Keratinocyte (primary cell): ENCODE results near the gene HIRA. TPM values are rescaled to one million over a fixed set of nuclear protein-coding genes. Genes with fewer than 3 reads are reported as not detected.

Experiments used
- DNase-seq: peaks from one replicate; pipeline ENCODE4 v3.0.0-alpha.2; 2011; ENCODE audit warnings: low read depth, missing footprints, low spot score
- FAIRE-seq: peaks from 2 replicates; lab custom pipeline; 2011; peaks lifted over from hg19 to GRCh38; lab: Jason Lieb, UNC
- H2AFZ ChIP-seq: 2 replicates; pipeline ENCODE4 v1.6.0; 2012; ENCODE audit warnings: low read length, control low read depth, inconsistent platforms; ENCODE audit not compliant: control insufficient read depth
- H3K27ac ChIP-seq: 2 replicates; pipeline ENCODE4 v1.5.1; 2011; ENCODE audit warnings: low read length; ENCODE audit not compliant: control insufficient read depth, insufficient read depth
- H3K27me3 ChIP-seq: 3 replicates; pipeline ENCODE4 v1.6.0; 2011; ENCODE audit warnings: low read length; ENCODE audit not compliant: control insufficient read depth, insufficient read depth; ENCODE audit errors: extremely low read depth
- H3K36me3 ChIP-seq, 2 experiments: 2 replicates in 1 of 2; 3 replicates in 1 of 2; pipeline ENCODE4 v1.5.1; 2011; ENCODE audit warnings: low read length in 2 of 2, mild to moderate bottlenecking in 1 of 2; ENCODE audit not compliant: control insufficient read depth in 2 of 2, insufficient read depth in 2 of 2; ENCODE audit errors: extremely low read depth in 1 of 2
- H3K4me1 ChIP-seq: 3 replicates; pipeline ENCODE4 v1.5.1; 2011; ENCODE audit warnings: low read length; ENCODE audit not compliant: control insufficient read depth, insufficient read depth; ENCODE audit errors: extremely low read depth
- H3K4me2 ChIP-seq: 3 replicates; pipeline ENCODE4 v1.6.0; 2011; ENCODE audit warnings: low read depth, low read length; ENCODE audit not compliant: control insufficient read depth, insufficient read depth; ENCODE audit errors: extremely low read depth
- H3K4me3 ChIP-seq, 3 experiments: fragments of 200-600 bp in 1 of 3; sonication (generic) in 1 of 3; 2 replicates in 2 of 3; 3 replicates in 1 of 3; pipeline ENCODE4 v1.5.1; 2011 to 2016; ENCODE audit warnings: low read length in 3 of 3, mild to moderate bottlenecking in 3 of 3, control low read depth in 2 of 3, inconsistent platforms in 1 of 3, low read depth in 1 of 3, mixed read lengths in 1 of 3, mixed run types in 1 of 3, moderate library complexity in 1 of 3; ENCODE audit not compliant: control insufficient read depth in 2 of 3, insufficient read depth in 2 of 3; ENCODE audit errors: extremely low read depth in 1 of 3
- H3K79me2 ChIP-seq: 2 replicates; pipeline ENCODE4 v1.6.0; 2012; ENCODE audit warnings: low read length; ENCODE audit not compliant: control insufficient read depth, insufficient read depth
- H3K9ac ChIP-seq: 3 replicates; pipeline ENCODE4 v1.6.0; 2011; ENCODE audit warnings: low read length; ENCODE audit not compliant: control insufficient read depth, insufficient read depth; ENCODE audit errors: extremely low read depth
- H3K9me1 ChIP-seq: 3 replicates; pipeline ENCODE4 v1.6.0; 2011; ENCODE audit warnings: low read length; ENCODE audit not compliant: control insufficient read depth, insufficient read depth; ENCODE audit errors: extremely low read depth
- H3K9me3 ChIP-seq: 2 replicates; pipeline ENCODE4 v1.5.1; 2012; ENCODE audit warnings: low read depth, low read length; ENCODE audit not compliant: control insufficient read depth
- H4K20me1 ChIP-seq: 3 replicates; pipeline ENCODE4 v1.6.0; 2011; ENCODE audit warnings: low read length; ENCODE audit not compliant: control insufficient read depth, insufficient read depth; ENCODE audit errors: extremely low read depth
- EZH2 ChIP-seq: IDR thresholded peaks from one replicate; pipeline ENCODE4 v1.6.1; 2012; ENCODE audit warnings: inconsistent platforms, mild to moderate bottlenecking, low read length, moderate library complexity
- dilution Hi-C: fragments of 300-500 bp; cut with MboI; formaldehyde crosslinking; loops from one replicate; pipeline ENCODE4 v1.7.0; 2020; ENCODE audit warnings: low sequenced_read_pairs; ENCODE audit not compliant: extremely low pct_ligation_motif_present
- polyA plus RNA-seq, 5 experiments: library from polyadenylated mRNA; depleted of rRNA in 3 of 5; stranded (reverse) in 3 of 5; stranded (forward) in 1 of 5; unstranded in 1 of 5; fragments of >200 nt; gene quantifications; 1 replicate in 1 of 5; 2 replicates in 3 of 5; 3 replicates in 1 of 5; pipeline versions ENCODE4 v1.2.1 to v1.2.3, GENCODE V29; 2011 to 2012; ENCODE audit warnings: missing spikeins in 2 of 5, low read depth in 1 of 5, low replicate concordance in 1 of 5
- TF ChIP-seq, protein P1 (sequence below), 3 experiments: IDR thresholded peaks in 1 of 3; conservative IDR thresholded peaks in 1 of 3; optimal IDR thresholded peaks in 1 of 3; 2 replicates in 2 of 3; 3 replicates in 1 of 3; pipeline versions ENCODE3 to v1.5.1; 2011; ENCODE audit warnings: low read length in 3 of 3, mild to moderate bottlenecking in 3 of 3, moderate library complexity in 2 of 3, control low read depth in 1 of 3, inconsistent platforms in 1 of 3; ENCODE audit not compliant: insufficient read depth in 2 of 3; ENCODE audit errors: extremely low read depth in 1 of 3

Gene HIRA
- polyA plus RNA-seq, 1 donor (not counting 4 experiments of a cell fraction or from before 2014, with no cell fraction given) = 16.7 TPM

DNA sequence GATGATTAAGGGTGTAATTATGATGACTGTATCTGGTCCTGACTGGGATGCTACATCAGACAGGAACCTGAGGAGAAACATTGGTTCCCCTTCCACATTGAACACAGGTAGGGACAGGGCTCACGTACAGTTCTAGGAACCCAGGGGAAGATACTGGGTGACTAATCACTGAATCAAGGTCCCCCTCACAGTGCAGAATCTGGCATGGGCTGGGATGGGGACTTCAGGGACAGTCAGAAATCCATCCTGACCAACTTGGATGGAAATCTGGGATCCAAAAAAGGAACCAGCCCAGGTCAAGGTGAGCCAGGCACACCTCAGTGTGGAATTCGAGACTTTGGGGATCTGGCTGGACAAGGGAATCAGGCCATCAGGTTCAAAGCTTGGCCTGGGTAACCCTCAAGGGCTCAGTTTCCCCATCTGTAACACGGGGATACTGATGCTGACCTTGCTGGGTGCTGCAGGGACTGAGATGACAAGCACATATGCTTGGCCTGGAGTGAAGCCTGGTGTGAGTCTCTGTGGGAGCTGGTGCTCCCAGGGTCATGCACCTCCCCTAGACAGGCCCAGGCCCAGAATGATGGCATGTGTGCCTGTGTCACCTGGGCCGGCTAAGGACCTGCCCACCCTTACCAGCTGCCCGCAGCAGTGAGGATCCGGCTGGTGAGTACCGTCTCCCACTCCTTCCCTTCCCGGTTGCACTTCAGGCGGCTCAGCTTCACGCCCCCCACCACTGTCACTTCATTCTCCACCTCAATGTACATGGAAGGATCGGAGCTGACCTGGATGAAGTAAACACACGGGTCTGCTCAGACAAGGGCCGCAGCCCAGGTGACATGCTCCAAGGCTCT is 72.6 kb downstream of the HIRA start:
- no peak overlapping the region for H3K4me3 ChIP-seq
- no peaks in the 10 kb centered on the region for H3K9me3 ChIP-seq
- no peak overlapping the region for H3K27ac ChIP-seq
- no peak overlapping the region for H2AFZ ChIP-seq
- H3K9me1 ChIP-seq = no peaks in the 10 kb centered on the region
- dilution Hi-C loops = no loop called here
- no peaks in the 10 kb centered on the region for H3K27me3 ChIP-seq
- H3K9ac ChIP-seq = no peak overlapping the region
- FAIRE-seq (no peak), DNase-seq (no peak)
- no peak for TF ChIP-seq EZH2
- TF ChIP-seq, protein P1, sequence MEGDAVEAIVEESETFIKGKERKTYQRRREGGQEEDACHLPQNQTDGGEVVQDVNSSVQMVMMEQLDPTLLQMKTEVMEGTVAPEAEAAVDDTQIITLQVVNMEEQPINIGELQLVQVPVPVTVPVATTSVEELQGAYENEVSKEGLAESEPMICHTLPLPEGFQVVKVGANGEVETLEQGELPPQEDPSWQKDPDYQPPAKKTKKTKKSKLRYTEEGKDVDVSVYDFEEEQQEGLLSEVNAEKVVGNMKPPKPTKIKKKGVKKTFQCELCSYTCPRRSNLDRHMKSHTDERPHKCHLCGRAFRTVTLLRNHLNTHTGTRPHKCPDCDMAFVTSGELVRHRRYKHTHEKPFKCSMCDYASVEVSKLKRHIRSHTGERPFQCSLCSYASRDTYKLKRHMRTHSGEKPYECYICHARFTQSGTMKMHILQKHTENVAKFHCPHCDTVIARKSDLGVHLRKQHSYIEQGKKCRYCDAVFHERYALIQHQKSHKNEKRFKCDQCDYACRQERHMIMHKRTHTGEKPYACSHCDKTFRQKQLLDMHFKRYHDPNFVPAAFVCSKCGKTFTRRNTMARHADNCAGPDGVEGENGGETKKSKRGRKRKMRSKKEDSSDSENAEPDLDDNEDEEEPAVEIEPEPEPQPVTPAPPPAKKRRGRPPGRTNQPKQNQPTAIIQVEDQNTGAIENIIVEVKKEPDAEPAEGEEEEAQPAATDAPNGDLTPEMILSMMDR (optimal IDR thresholded peaks at IDR 0.05 in 1 of 3, IDR thresholded peaks at IDR 0.05 in 1 of 3, conservative IDR thresholded peaks at IDR 0.05 in 1 of 3; ENCODE audit: extremely low read depth in 1 of 3, insufficient read depth in 2 of 3, low read length in 3 of 3) = no peak
- H3K4me1 ChIP-seq = no peaks in the 10 kb centered on the region
- no peaks in the 10 kb centered on the region for H3K79me2 ChIP-seq
- peaks cover 38 to 49% of the 10 kb centered on the region in 2 experiments for H3K36me3 ChIP-seq
- no peak overlapping the region for H3K4me2 ChIP-seq
- no peaks in the 10 kb centered on the region for H4K20me1 ChIP-seq

- Histone ChIP-seq H3K4me3 (no peak overlapping the region), H3K27me3 (no peaks in the 10 kb centered on the region), H3K4me2 (no peak overlapping the region), H3K27ac (no peak overlapping the region), H3K79me2 (no peaks in the 10 kb centered on the region), H3K9me3 (no peaks in the 10 kb centered on the region), H2AFZ (no peak overlapping the region), H3K4me1 (no peaks in the 10 kb centered on the region), H4K20me1 (no peaks in the 10 kb centered on the region), H3K36me3 (peaks cover 43 to 55% of the 10 kb centered on the region in 2 experiments), H3K9me1 (no peaks in the 10 kb centered on the region), H3K9ac (no peak overlapping the region)
- dilution Hi-C loops = no loop called here
- no peak for TF ChIP-seq EZH2
- TF ChIP-seq, protein P1 (optimal IDR thresholded peaks at IDR 0.05 in 1 of 3, IDR thresholded peaks at IDR 0.05 in 1 of 3, conservative IDR thresholded peaks at IDR 0.05 in 1 of 3; ENCODE audit: extremely low read depth in 1 of 3, insufficient read depth in 2 of 3, low read length in 3 of 3) = no peak
- FAIRE-seq (no peak), DNase-seq (no peak)
These were observed 73.3 kb downstream of the HIRA start for GRCh38 chr22:19358195-19358594.
